ENCODE measurements around the gene CSNK1E. TPM values are rescaled to one million over a fixed set of nuclear protein-coding genes. Genes with fewer than 3 reads are reported as not detected.
A peak's percentile ranks its signal among the peaks of the same experiment; 100 is the strongest.

The CSNK1E gene
- total and polyA plus RNA-seq, 2 of the 4 experiments (the other 2 are of a cell fraction): 116 to 276 TPM

GRCh38 chr22:38327396-38327795 lies 10.2 kb upstream of the CSNK1E start:
- ChIA-PET CTCF (interaction anchor here (0.6 kb wide), 1 partner anchor 109 kb away, joined by 3 read pairs; no protein-coding TSS in a partner anchor), POLR2A (ENCODE audit: unreplicated experiment) (no interaction called here)
- dilution Hi-C loops (cut with HindIII; ENCODE audit: low sequenced_read_pairs, unreplicated experiment): no loop called here

More at GRCh38 chr22:38327396-38327795, 10.2 kb upstream of the CSNK1E start:
- H2BK20ac ChIP-seq (ENCODE audit: low read depth, low read length): peak overlapping the region; percentile 27
- H2BK15ac ChIP-seq (ENCODE audit: low read depth, low read length): peak overlapping the region; percentile 1; the same call in 1 of the 3 replicates
- peak overlapping the region; percentile 63 for H2AFZ ChIP-seq (replicated peaks; ENCODE audit: low read length, poor library complexity)
- 0 out of 2 replicates have a peak overlapping the region, but pooled peaks have one; percentile 17 for H3K23ac ChIP-seq (ENCODE audit: low read depth, low read length)
- no peak overlapping the region for H3K9ac ChIP-seq (ENCODE audit: low read depth, low read length)
- peak overlapping the region; percentile 39; the same call in 1 of the 2 replicates for H3K27ac ChIP-seq (ENCODE audit: insufficient read depth, low read length)
- H3K79me1 ChIP-seq (ENCODE audit: low read depth in 1 of 2, low read length in 2 of 2): 0 out of 4 replicates have a peak, but pooled peaks cover 0 to 5% of the 10 kb centered on the region in 2 experiments
- peaks cover 9% of the 10 kb centered on the region for H3K4me1 ChIP-seq (ENCODE audit: control insufficient read depth, insufficient read depth, low read length)
- H3K4me2 ChIP-seq (ENCODE audit: low read depth, low read length): peak overlapping the region; percentile 16; the same call in 1 of the 2 replicates
- peak overlapping the region; percentile 38 for H3K4ac ChIP-seq (ENCODE audit: low read depth, low read length)
- intact Hi-C loops (cut with micrococcal nuclease) (no loop called here), in situ Hi-C loops (cut with MboI; ENCODE audit: low sequenced_read_pairs) (no loop called here)
- H3K14ac ChIP-seq (replicated peaks; ENCODE audit: low read depth, low read length): peak overlapping the region; percentile 33; the same call in 1 of the 2 replicates
- peak overlapping the region; percentile 88 for H2AK9ac ChIP-seq (replicated peaks; ENCODE audit: low read depth, low read length, poor library complexity)
- BruUV-seq (replicated peaks): no TSS peak
- H4K5ac ChIP-seq (ENCODE audit: low read depth, low read length): peak overlapping the region; percentile 76; the same call in 1 of the 2 replicates
- H2BK120ac ChIP-seq (ENCODE audit: low read depth, low read length): peak overlapping the region; percentile 58
- no peak overlapping the region; the same call in 1 of the 2 replicates for H3K18ac ChIP-seq (ENCODE audit: low read depth, low read length)
- peak overlapping the region; percentile 47; the same call in 1 of the 2 replicates for H4K91ac ChIP-seq (ENCODE audit: insufficient read depth, low read depth, low read length)
- H2BK5ac ChIP-seq (ENCODE audit: low read depth, low read length, poor library complexity, severe bottlenecking): peak overlapping the region; percentile 55
- peak overlapping the region; percentile 75; the same call in 1 of the 2 replicates for H2AK5ac ChIP-seq (ENCODE audit: low read depth, low read length)
- H3K4me3 ChIP-seq (ENCODE audit: insufficient read depth, low read depth, low read length): no peak overlapping the region
- no peaks in the 10 kb centered on the region for H4K20me1 ChIP-seq (ENCODE audit: insufficient read depth, low read length)
- TF ChIP-seq CEBPB (IDR thresholded peaks at IDR 0.05; ENCODE audit: low read depth, low read length) (no peak), CTCF (conservative IDR thresholded peaks at IDR 0.05; ENCODE audit: low read depth, low read length) (no peak), SMC3 (IDR thresholded peaks at IDR 0.05; ENCODE audit: low read depth, low read length) (no peak), RAD21 (IDR thresholded peaks at IDR 0.05; ENCODE audit: low read length) (no peak), NFE2L2 (IDR thresholded peaks at IDR 0.05; ENCODE audit: low read depth, low read length) (no peak), ELK1 (IDR thresholded peaks at IDR 0.05; ENCODE audit: borderline replicate concordance, low read depth, low read length) (no peak), FOS (IDR thresholded peaks at IDR 0.05; ENCODE audit: low read depth, low read length) (no peak), USF2 (IDR thresholded peaks at IDR 0.05; ENCODE audit: low read depth, low read length) (no peak), MXI1 (IDR thresholded peaks at IDR 0.05; ENCODE audit: borderline replicate concordance, low read depth, low read length) (no peak), MAZ (IDR thresholded peaks at IDR 0.05; ENCODE audit: borderline replicate concordance, low read depth, low read length) (no peak), CHD1 (IDR thresholded peaks at IDR 0.05; ENCODE audit: low read depth, low read length) (no peak), BHLHE40 (IDR thresholded peaks at IDR 0.05; ENCODE audit: low read depth, low read length) (no peak), RCOR1 (IDR thresholded peaks at IDR 0.05; ENCODE audit: insufficient replicate concordance, low read length) (no peak), RFX5 (IDR thresholded peaks at IDR 0.05; ENCODE audit: low read depth, low read length) (no peak)
- no peaks in the 10 kb centered on the region for H3K27me3 ChIP-seq (ENCODE audit: control insufficient read depth, insufficient read depth, low read length)
- H3K36me3 ChIP-seq (ENCODE audit: control insufficient read depth, insufficient read depth, low read length): no peaks in the 10 kb centered on the region
- peak overlapping the region in 1 of 2 experiments; percentile 86; a peak in 2 of 4 replicates for H4K8ac ChIP-seq (ENCODE audit: low read depth in 2 of 2, low read length in 2 of 2)
- DNase-seq (no peak), ATAC-seq (ENCODE audit: low read depth) (peak; percentile 48)
- H3K9me1 ChIP-seq (ENCODE audit: insufficient read depth, low read length): peaks cover 14% of the 10 kb centered on the region; the same call in 1 of the 2 replicates
- H3K56ac ChIP-seq (ENCODE audit: extremely low read depth, insufficient read depth, low read length): no peak overlapping the region
- no peaks in the 10 kb centered on the region for H3K9me3 ChIP-seq (ENCODE audit: control insufficient read depth, insufficient read depth, low read length)
- WGBS, 2 experiments (ENCODE audit: extremely low coverage in 2 of 2, insufficient read length in 1 of 2): 54% methylated on average over 3 of the region's 7 CpGs; no CpG with 5 or more reads in 1 of the 2 experiments

Data from IMR-90 (cell line).